OCI-M2 (cell line): ENCODE measurements around the gene IL36G.

Experiments
- DNase-seq: peaks from one replicate; lab custom pipeline; 2025; ENCODE audit not compliant: unreplicated experiment; lab: John Stamatoyannopoulos, UW

The IL36G gene

GRCh38 chr2:112972423-112973086 is 5.3 kb upstream of the IL36G start:
- DNase-seq = no peak

GRCh38 chr2:112973156-112973555 is 4.7 kb upstream of the IL36G start:
- no peak for DNase-seq

- no peak for DNase-seq
Observed at GRCh38 chr2:112979731-112980130, 1.9 kb downstream of the IL36G start.

GRCh38 chr2:112980537-112980936 is 2.7 kb downstream of the IL36G start:
- no peak for DNase-seq

- no peak for DNase-seq
Observed at GRCh38 chr2:112985090-112985489, 7.3 kb downstream of the IL36G start.

GRCh38 chr2:112989611-112990010 is 11.8 kb downstream of the IL36G start:
- DNase-seq = no peak

- no peak for DNase-seq
Observed at GRCh38 chr2:112993831-112994230, 16.0 kb downstream of the IL36G start.

GRCh38 chr2:112994648-112995047 is 16.8 kb downstream of the IL36G start:
- DNase-seq = no peak

- DNase-seq = no peak
Observed at GRCh38 chr2:112995346-112995920, 17.6 kb downstream of the IL36G start.

GRCh38 chr2:112996635-112997034 is 18.8 kb downstream of the IL36G start:
- DNase-seq = no peak

GRCh38 chr2:112997151-112997550 is 19.3 kb downstream of the IL36G start:
- no peak for DNase-seq

- no peak for DNase-seq
Observed at GRCh38 chr2:113000436-113000835, 22.6 kb downstream of the IL36G start.

GRCh38 chr2:113002677-113003076 is 24.9 kb downstream of the IL36G start:
- DNase-seq = no peak

GRCh38 chr2:113005030-113005509 is 27.3 kb downstream of the IL36G start, which contains the start of gene IL36A:
Gene IL36A (plus strand): TSS chr2:113005459. CDS start chr2:113005872, 413 bp downstream.
- no peak for DNase-seq

GRCh38 chr2:113007250-113007649 is 29.4 kb downstream of the IL36G start:
- no peak for DNase-seq

- no peak for DNase-seq
Observed at GRCh38 chr2:113009622-113010021, 31.8 kb downstream of the IL36G start.

- DNase-seq = no peak
Observed at GRCh38 chr2:113010088-113010487, 32.3 kb downstream of the IL36G start.

- no peak for DNase-seq
Observed at GRCh38 chr2:113011108-113011507, 33.3 kb downstream of the IL36G start.

- no peak for DNase-seq
Observed at GRCh38 chr2:113012436-113013335, 34.9 kb downstream of the IL36G start.

- DNase-seq = no peak
Observed at GRCh38 chr2:113013336-113013661, 35.5 kb downstream of the IL36G start.

- DNase-seq = no peak
Observed at GRCh38 chr2:113014067-113014466, 36.3 kb downstream of the IL36G start.

GRCh38 chr2:113015042-113015441 is 37.2 kb downstream of the IL36G start:
- no peak for DNase-seq
